CD4-positive, alpha-beta memory T cell (primary cell): ENCODE measurements around the gene CABP5. TPM values are rescaled to one million over a fixed set of nuclear protein-coding genes. Genes with fewer than 3 reads are reported as not detected.
"Not testable (repeated sequence)": the region's sequence is repeated elsewhere in the genome, so short reads cannot be mapped to it uniquely, and the experiment has no call there.

Experiments used
- CTCF ChIA-PET: fragments of 350-600 bp; sonication (Branson Sonifier 250); formaldehyde crosslinking; loops from one replicate; lab custom pipeline; 2021; ENCODE audit warnings: inconsistent platforms; ENCODE audit not compliant: partially characterized antibody; lab: Charles Lee
- POLR2A ChIA-PET: fragments of 350-600 bp; sonication (Branson Sonifier 250); formaldehyde crosslinking; loops from one replicate; lab custom pipeline; 2021; ENCODE audit not compliant: partially characterized antibody; lab: Charles Lee
- DNase-seq, 5 donors: peaks; one replicate each; pipeline versions ENCODE4 v3.0.0 to v3.0.0-alpha.2; 2020 to 2022; ENCODE audit warnings: mixed read lengths in 1 of 5
- H3K27ac ChIP-seq: one replicate; pipeline ENCODE4 v1.7.0; 2013; ENCODE audit warnings: low read depth, low read length
- H3K27me3 ChIP-seq: 2 replicates; pipeline ENCODE4 v1.7.0; 2013; ENCODE audit warnings: mild to moderate bottlenecking, low read length, moderate library complexity; ENCODE audit not compliant: insufficient read depth
- H3K36me3 ChIP-seq: 2 replicates; pipeline ENCODE4 v1.7.0; 2013; ENCODE audit warnings: mild to moderate bottlenecking, low read length, moderate library complexity; ENCODE audit not compliant: insufficient read depth
- H3K4me1 ChIP-seq: 2 replicates; pipeline ENCODE4 v1.7.0; 2013; ENCODE audit warnings: mild to moderate bottlenecking, low read length, moderate library complexity; ENCODE audit not compliant: insufficient read depth
- H3K4me3 ChIP-seq, 2 donors: one replicate each; pipeline ENCODE4 v1.7.0; 2013; ENCODE audit warnings: low read length in 2 of 2, mild to moderate bottlenecking in 1 of 2
- H3K9me3 ChIP-seq, 2 donors: one replicate each; pipeline ENCODE4 v1.7.0; 2013; ENCODE audit warnings: low read length in 2 of 2, control low read depth in 1 of 2; ENCODE audit not compliant: control insufficient read depth in 1 of 2
- H3K27ac Mint-ChIP-seq, 7 donors: one replicate each; pipeline ENCODE4 v1.8.0; 2020 to 2021; ENCODE audit warnings: mixed read lengths in 7 of 7, mild to moderate bottlenecking in 6 of 7, inconsistent platforms in 3 of 7, moderate library complexity in 3 of 7
- H3K27me3 Mint-ChIP-seq, 2 donors: one replicate each; pipeline ENCODE4 v1.8.0; 2020 to 2021; ENCODE audit warnings: mixed read lengths in 2 of 2
- H3K36me3 Mint-ChIP-seq, 2 donors: one replicate each; pipeline ENCODE4 v1.8.0; 2020 to 2021; ENCODE audit warnings: mixed read lengths in 2 of 2, inconsistent platforms in 1 of 2, mild to moderate bottlenecking in 1 of 2
- H3K4me1 Mint-ChIP-seq, 4 donors: one replicate each; pipeline ENCODE4 v1.8.0; 2020 to 2021; ENCODE audit warnings: mixed read lengths in 4 of 4, mild to moderate bottlenecking in 1 of 4
- H3K4me3 Mint-ChIP-seq, 8 donors: one replicate each; pipeline ENCODE4 v1.8.0; 2020 to 2021; ENCODE audit warnings: mixed read lengths in 8 of 8, mild to moderate bottlenecking in 7 of 8, moderate library complexity in 6 of 8, inconsistent platforms in 3 of 8
- H3K9me3 Mint-ChIP-seq, 8 donors: one replicate each; pipeline ENCODE4 v1.8.0; 2020 to 2021; ENCODE audit warnings: mixed read lengths in 8 of 8, mild to moderate bottlenecking in 5 of 8, inconsistent platforms in 3 of 8, moderate library complexity in 1 of 8
- intact Hi-C: fragments of 100-400 bp; cut with micrococcal nuclease; formaldehyde crosslinking; loops from one replicate; pipeline ENCODE4 v1.15.1; 2023
- polyA plus RNA-seq, 2 donors: library from polyadenylated mRNA; unstranded; fragments of 300-500 nt; fragmentation: Illumina TruSeq; gene quantifications; one replicate each; pipeline ENCODE4 v1.2.3, GENCODE V29; 2021
- total RNA-seq, 2 experiments: library from RNA; stranded (reverse); gene quantifications; one replicate each; pipeline ENCODE4 v1.2.3, GENCODE V29; 2021

CABP5 gene
- total RNA-seq, result not detected
- not detected for polyA plus RNA-seq

- no peaks in the 10 kb centered on the region for H3K9me3 ChIP-seq
- ChIA-PET CTCF (no interaction called here), POLR2A (no interaction called here)
- intact Hi-C loops, result no loop called here
- no peak within 1 kb of the TSS for H3K27ac ChIP-seq
- Mint-ChIP-seq H3K4me3 (no peak within 1 kb of the TSS), H3K36me3 (no peaks in the 10 kb centered on the region), H3K4me1 (no peaks in the 10 kb centered on the region), H3K27me3 (peaks cover 23 to 29% of the 10 kb centered on the region in 2 donors), H3K27ac (no peak within 1 kb of the TSS), H3K9me3 (peaks cover 0 to 10% (median under 1%) of the 10 kb centered on the region in 8 donors)
- H3K27me3 ChIP-seq, result peaks cover 3% of the 10 kb centered on the region
- no peaks in the 10 kb centered on the region for H3K36me3 ChIP-seq
- no peak for DNase-seq
- no peaks in the 10 kb centered on the region for H3K4me1 ChIP-seq
- H3K4me3 ChIP-seq, result no peak within 1 kb of the TSS
Measured at GRCh38 chr19:48043675-48044258, at the start of gene CABP5. CABP5 (minus strand) TSS chr19:48044079; CDS start chr19:48043922, 157 bp downstream.

GRCh38 chr19:48091111-48091718 is 47.3 kb upstream of the CABP5 start:
- H3K27me3 Mint-ChIP-seq, result peaks cover 3 to 14% of the 10 kb centered on the region in 2 donors
- POLR2A ChIA-PET, result not testable (repeated sequence)

GRCh38 chr19:48090281-48090802 is 46.5 kb upstream of the CABP5 start:
- POLR2A ChIA-PET, result no interaction called here
- intact Hi-C loops, result no loop called here

More at GRCh38 chr19:48091111-48091718, 47.3 kb upstream of the CABP5 start:
- H3K36me3 ChIP-seq, H3K4me1 Mint-ChIP-seq, H3K4me1 ChIP-seq, H3K27me3 ChIP-seq, intact Hi-C loops, DNase-seq, H3K9me3 ChIP-seq, H3K4me3 Mint-ChIP-seq, H3K27ac Mint-ChIP-seq, H3K27ac ChIP-seq, CTCF ChIA-PET, H3K4me3 ChIP-seq: not testable (repeated sequence)
- Mint-ChIP-seq H3K36me3 (peaks cover 11 to 20% of the 10 kb centered on the region in 2 donors), H3K9me3 (peaks cover 0 to 32% (median 19%) of the 10 kb centered on the region in 8 donors)

GRCh38 chr19:48088991-48089390 is 45.1 kb upstream of the CABP5 start:
- peaks cover 0 to 11% (median 6%) of the 10 kb centered on the region in 8 donors for H3K9me3 Mint-ChIP-seq
- H3K4me3 Mint-ChIP-seq, H3K4me1 ChIP-seq, H3K27me3 ChIP-seq, intact Hi-C loops, H3K9me3 ChIP-seq, H3K27ac Mint-ChIP-seq, CTCF ChIA-PET, H3K4me3 ChIP-seq, H3K36me3 ChIP-seq, H3K4me1 Mint-ChIP-seq, POLR2A ChIA-PET, H3K27ac ChIP-seq, H3K36me3 Mint-ChIP-seq, DNase-seq: not testable (repeated sequence)
- H3K27me3 Mint-ChIP-seq, result peaks cover 3 to 17% of the 10 kb centered on the region in 2 donors

More at GRCh38 chr19:48090281-48090802, 46.5 kb upstream of the CABP5 start:
- peaks cover 0 to 3% of the 10 kb centered on the region in 2 donors for H3K9me3 ChIP-seq
- DNase-seq, result no peak
- H3K36me3 ChIP-seq, result no peaks in the 10 kb centered on the region
- Mint-ChIP-seq H3K36me3 (peaks cover 11 to 15% of the 10 kb centered on the region in 2 donors), H3K27ac (no peak overlapping the region), H3K27me3 (peaks cover 3 to 14% of the 10 kb centered on the region in 2 donors), H3K4me1 (no peaks in the 10 kb centered on the region), H3K4me3 (no peak overlapping the region), H3K9me3 (peaks cover 0 to 24% (median 19%) of the 10 kb centered on the region in 8 donors)
- CTCF ChIA-PET, result no interaction called here
- no peaks in the 10 kb centered on the region for H3K27me3 ChIP-seq
- no peak overlapping the region for H3K27ac ChIP-seq
- H3K4me1 ChIP-seq, result no peaks in the 10 kb centered on the region
- H3K4me3 ChIP-seq, result no peak overlapping the region

GRCh38 chr19:48085904-48086864 is 42.3 kb upstream of the CABP5 start:
- Mint-ChIP-seq H3K4me3 (no peak overlapping the region), H3K9me3 (no peaks in the 10 kb centered on the region), H3K36me3 (no peaks in the 10 kb centered on the region), H3K4me1 (no peaks in the 10 kb centered on the region), H3K27ac (no peak overlapping the region), H3K27me3 (peaks cover 3 to 17% of the 10 kb centered on the region in 2 donors)
- Histone ChIP-seq H3K27me3 (no peaks in the 10 kb centered on the region), H3K36me3 (no peaks in the 10 kb centered on the region), H3K4me3 (no peak overlapping the region), H3K9me3 (no peaks in the 10 kb centered on the region), H3K27ac (no peak overlapping the region), H3K4me1 (no peaks in the 10 kb centered on the region)
- intact Hi-C loops, result no loop called here
- ChIA-PET POLR2A (no interaction called here), CTCF (no interaction called here)
- no peak for DNase-seq

GRCh38 chr19:48085076-48085475 is 41.2 kb upstream of the CABP5 start:
- no peak overlapping the region for H3K4me3 ChIP-seq
- CTCF ChIA-PET, result no interaction called here
- H3K4me1 ChIP-seq, result no peaks in the 10 kb centered on the region
- H3K36me3 ChIP-seq, result no peaks in the 10 kb centered on the region
- H3K27me3 ChIP-seq, result no peaks in the 10 kb centered on the region
- no peak overlapping the region for H3K27ac ChIP-seq
- DNase-seq, result no peak
- Mint-ChIP-seq H3K36me3 (no peaks in the 10 kb centered on the region), H3K9me3 (no peaks in the 10 kb centered on the region), H3K4me1 (no peaks in the 10 kb centered on the region), H3K4me3 (no peak overlapping the region), H3K27ac (no peak overlapping the region), H3K27me3 (peaks cover 2 to 14% of the 10 kb centered on the region in 2 donors)
- POLR2A ChIA-PET, result no interaction called here
- H3K9me3 ChIP-seq, result no peaks in the 10 kb centered on the region
- intact Hi-C loops, result no loop called here

GRCh38 chr19:48081106-48081505 is 37.2 kb upstream of the CABP5 start:
- no peak overlapping the region for H3K4me3 ChIP-seq
- Mint-ChIP-seq H3K9me3 (no peaks in the 10 kb centered on the region), H3K27me3 (peaks cover 0 to 7% of the 10 kb centered on the region in 2 donors), H3K4me1 (no peaks in the 10 kb centered on the region), H3K36me3 (peaks cover 0 to 6% of the 10 kb centered on the region in 2 donors), H3K27ac (no peak overlapping the region), H3K4me3 (no peak overlapping the region)
- ChIA-PET CTCF (no interaction called here), POLR2A (no interaction called here)
- DNase-seq, result no peak
- no peaks in the 10 kb centered on the region for H3K4me1 ChIP-seq
- no peak overlapping the region for H3K27ac ChIP-seq
- intact Hi-C loops, result no loop called here
- H3K9me3 ChIP-seq, result no peaks in the 10 kb centered on the region
- no peaks in the 10 kb centered on the region for H3K36me3 ChIP-seq
- no peaks in the 10 kb centered on the region for H3K27me3 ChIP-seq
